GM23248 (cell line): ENCODE results near the gene CYGB. TPM values are rescaled to one million over a fixed set of nuclear protein-coding genes. Genes with fewer than 3 reads are reported as not detected.
"Not testable (repeated sequence)": the region's sequence is repeated elsewhere in the genome, so short reads cannot be mapped to it uniquely, and the experiment has no call there.

ENCODE experiments used
- DNase-seq: peaks from one replicate; pipeline ENCODE4 v3.0.0-alpha.2; 2015
- H2AFZ ChIP-seq: fragments of 200-600 bp; sonication (generic); 2 replicates; pipeline ENCODE4 v1.6.1; 2016; ENCODE audit warnings: antibody characterized with exemption
- H3F3A ChIP-seq: fragments of 200-600 bp; sonication (generic); 2 replicates; pipeline ENCODE4 v1.6.1; 2016; ENCODE audit warnings: mild to moderate bottlenecking, antibody characterized with exemption, mixed run types; ENCODE audit not compliant: insufficient read depth
- H3K27ac ChIP-seq: fragments of 200-600 bp; sonication (generic); 2 replicates; pipeline ENCODE4 v1.5.1; 2016; ENCODE audit warnings: mild to moderate bottlenecking
- H3K27me3 ChIP-seq: fragments of 200-600 bp; sonication (generic); replicated peaks from 2 replicates; pipeline ENCODE4 v1.6.1; 2016; ENCODE audit warnings: mild to moderate bottlenecking; ENCODE audit not compliant: insufficient read depth
- H3K36me3 ChIP-seq: fragments of 200-600 bp; sonication (generic); 2 replicates; pipeline ENCODE4 v1.6.1; 2016; ENCODE audit warnings: low read depth, mild to moderate bottlenecking
- H3K4me1 ChIP-seq: fragments of 200-600 bp; sonication (generic); 2 replicates; pipeline ENCODE4 v1.6.1; 2016; ENCODE audit warnings: mild to moderate bottlenecking; ENCODE audit not compliant: insufficient read depth
- H3K4me2 ChIP-seq: fragments of 200-600 bp; sonication (generic); one replicate; pipeline ENCODE4 v1.6.1; 2016; ENCODE audit warnings: mild to moderate bottlenecking; ENCODE audit not compliant: unreplicated experiment
- H3K4me3 ChIP-seq: fragments of 200-600 bp; sonication (generic); 2 replicates; pipeline ENCODE4 v1.5.1; 2016; ENCODE audit warnings: mild to moderate bottlenecking
- H3K79me2 ChIP-seq: fragments of 200-600 bp; sonication (generic); 2 replicates; pipeline ENCODE4 v1.6.1; 2016; ENCODE audit warnings: mild to moderate bottlenecking; ENCODE audit not compliant: insufficient read depth
- H3K9ac ChIP-seq: fragments of 200-600 bp; sonication (generic); 2 replicates; pipeline ENCODE4 v1.6.1; 2016; ENCODE audit warnings: mild to moderate bottlenecking
- H3K9me2 ChIP-seq: fragments of 200-600 bp; sonication (generic); 2 replicates; pipeline ENCODE4 v1.6.1; 2016; ENCODE audit warnings: mixed run types, mild to moderate bottlenecking, moderate library complexity; ENCODE audit not compliant: insufficient read depth
- H3K9me3 ChIP-seq: fragments of 200-600 bp; sonication (generic); one replicate; pipeline ENCODE4 v1.6.1; 2017; ENCODE audit warnings: low read depth
- H4K20me1 ChIP-seq: fragments of 200-600 bp; sonication (generic); 2 replicates; pipeline ENCODE4 v1.6.0; 2016; ENCODE audit not compliant: insufficient read depth
- EZH2 ChIP-seq: fragments of 200-600 bp; sonication (generic); IDR thresholded peaks from 2 replicates; pipeline ENCODE4 v1.6.1; 2018; ENCODE audit warnings: antibody characterized with exemption, mild to moderate bottlenecking; ENCODE audit not compliant: insufficient read depth, poor library complexity, severe bottlenecking
- EZH2phosphoT487 ChIP-seq: fragments of 200-600 bp; sonication (generic); IDR thresholded peaks from 2 replicates; pipeline ENCODE4 v1.6.1; 2018; ENCODE audit warnings: antibody characterized with exemption, moderate library complexity, mild to moderate bottlenecking, low read depth; ENCODE audit not compliant: insufficient read depth
- WGBS, 2 experiments: methylation state at CpG; one replicate each; pipeline ENCODE4 v1.1.6; 2015 to 2017; ENCODE audit warnings: low lambda C conversion rate in 2 of 2, low coverage in 1 of 2; ENCODE audit errors: missing lambda C conversion rate in 2 of 2; 5-methylcytosine and 5-hydroxymethylcytosine counted together
- in situ Hi-C: fragments of 300-500 bp; cut with MboI; formaldehyde crosslinking; loops from 2 replicates; pipeline ENCODE4 v1.15.0; 2020
- polyA plus RNA-seq: library from polyadenylated mRNA; unstranded; fragments of >200 nt; fragmentation: Nextera tagmentation; extraction: Ambion mirVana; gene quantifications from 2 replicates; pipeline ENCODE4 v1.2.1, GENCODE V29; 2016
- total RNA-seq: library from RNA; depleted of rRNA; stranded (reverse); fragments of >200 nt; shearing (Covaris generic); gene quantifications from 2 replicates; pipeline ENCODE4 v1.2.3, GENCODE V29; 2014

The CYGB gene
- total and polyA plus RNA-seq, 2 experiments from 2014 or later, result 1.1 to 8.3 TPM

GRCh38 chr17:76528528-76529223, 8.8 kb downstream of the CYGB start:
- no peaks in the 10 kb centered on the region for H3K36me3 ChIP-seq
- peaks cover 5% of the 10 kb centered on the region; the same call in 1 of the 2 replicates for H3F3A ChIP-seq
- peak overlapping the region; percentile 82 for H3K9ac ChIP-seq
- H3K4me1 ChIP-seq, result peaks cover 32% of the 10 kb centered on the region
- peak overlapping the region; percentile 61 for H2AFZ ChIP-seq
- H3K79me2 ChIP-seq, result no peaks in the 10 kb centered on the region
- in situ Hi-C loops, result no loop called here
- no peaks in the 10 kb centered on the region for H3K9me2 ChIP-seq
- no peak for TF ChIP-seq EZH2
- TF ChIP-seq EZH2phosphoT487, result no peak
- DNase-seq, result peak; percentile 71
- H4K20me1 ChIP-seq, result no peaks in the 10 kb centered on the region
- WGBS, 2 experiments, result 41 to 42% methylated on average over 28 to 31 of the region's 31 CpGs
- H3K27ac ChIP-seq, result peak overlapping the region; percentile 94
- no peak overlapping the region for H3K4me3 ChIP-seq
- H3K27me3 ChIP-seq, result no peaks in the 10 kb centered on the region
- no peaks in the 10 kb centered on the region for H3K9me3 ChIP-seq
- H3K4me2 ChIP-seq, result peak overlapping the region; percentile 53

DNA sequence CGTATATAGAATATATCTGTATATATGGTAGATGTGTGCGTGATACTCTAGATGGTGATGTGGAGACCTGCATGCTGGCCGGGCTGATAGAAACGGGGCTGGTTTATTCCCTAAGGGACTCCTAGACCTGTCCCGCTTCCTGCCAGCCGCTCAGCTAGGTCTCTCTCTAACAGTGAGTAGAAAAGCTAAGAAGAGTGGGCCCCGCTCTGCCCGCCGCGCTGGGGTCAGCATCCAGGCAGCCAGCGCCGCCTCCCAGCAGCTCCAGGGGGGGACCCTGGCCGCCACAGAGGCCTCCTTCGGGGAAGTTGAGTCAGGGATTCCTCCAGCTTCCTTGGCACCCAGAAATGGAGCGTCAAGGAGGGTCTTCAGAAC, 9.4 kb downstream of the CYGB start:
- no peaks in the 10 kb centered on the region for H3K9me2 ChIP-seq
- WGBS, 2 experiments, result 92 to 93% methylated on average over 15 of the region's 15 CpGs
- in situ Hi-C loops, result no loop called here

GRCh38 chr17:76527430-76528111, 9.9 kb downstream of the CYGB start:
- Histone ChIP-seq H3K27me3 (no peaks in the 10 kb centered on the region), H3F3A (peaks cover 5% of the 10 kb centered on the region; the same call in 1 of the 2 replicates), H4K20me1 (no peaks in the 10 kb centered on the region), H3K79me2 (no peaks in the 10 kb centered on the region), H3K9ac (no peak overlapping the region), H3K4me2 (no peak overlapping the region), H3K4me3 (no peak overlapping the region), H3K36me3 (no peaks in the 10 kb centered on the region), H3K4me1 (peaks cover 32% of the 10 kb centered on the region), H3K27ac (no peak overlapping the region), H3K9me2 (no peaks in the 10 kb centered on the region), H2AFZ (no peak overlapping the region), H3K9me3 (no peaks in the 10 kb centered on the region)
- in situ Hi-C loops, result no loop called here
- DNase-seq, result no peak
- 87% methylated on average over 15 to 26 of the region's 26 CpGs for WGBS, 2 experiments
- TF ChIP-seq EZH2phosphoT487 (no peak), EZH2 (no peak)

More for the DNA sequence above, 9.4 kb downstream of the CYGB start:
- Histone ChIP-seq H3K4me2 (no peak overlapping the region), H2AFZ (peak overlapping the region; percentile 61; the same call in 1 of the 2 replicates), H3K9ac (peak overlapping the region; percentile 82; the same call in 1 of the 2 replicates), H4K20me1 (no peaks in the 10 kb centered on the region), H3K36me3 (no peaks in the 10 kb centered on the region), H3K27me3 (no peaks in the 10 kb centered on the region), H3K27ac (peak overlapping the region; percentile 94), H3K79me2 (no peaks in the 10 kb centered on the region), H3K4me3 (no peak overlapping the region), H3K9me3 (no peaks in the 10 kb centered on the region), H3F3A (peaks cover 5% of the 10 kb centered on the region; the same call in 1 of the 2 replicates), H3K4me1 (peaks cover 32% of the 10 kb centered on the region)
- TF ChIP-seq EZH2 (no peak), EZH2phosphoT487 (no peak)
- DNase-seq, result no peak

- in situ Hi-C loops, H3K36me3 ChIP-seq, H3F3A ChIP-seq, H3K4me2 ChIP-seq, H3K9me3 ChIP-seq, H3K9ac ChIP-seq, H3K79me2 ChIP-seq, H4K20me1 ChIP-seq, DNase-seq, H3K27ac ChIP-seq, H2AFZ ChIP-seq, H3K27me3 ChIP-seq, H3K9me2 ChIP-seq, H3K4me3 ChIP-seq: not testable (repeated sequence)
- WGBS, 2 experiments, result 78 to 81% methylated on average over 4 to 9 of the region's 9 CpGs
- peaks cover 32% of the 10 kb centered on the region for H3K4me1 ChIP-seq
Measured at GRCh38 chr17:76527016-76527415, 10.5 kb downstream of the CYGB start.

- H4K20me1 ChIP-seq, H3K9me2 ChIP-seq, H3K9me3 ChIP-seq, H3K4me2 ChIP-seq, H3K79me2 ChIP-seq, H3K36me3 ChIP-seq, H3K27ac ChIP-seq, H3K27me3 ChIP-seq, H2AFZ ChIP-seq, H3K4me3 ChIP-seq, in situ Hi-C loops, H3F3A ChIP-seq, DNase-seq: not testable (repeated sequence)
- H3K9ac ChIP-seq, result peak overlapping the region; percentile 55
- peaks cover 27% of the 10 kb centered on the region for H3K4me1 ChIP-seq
- WGBS, 2 experiments, result 87 to 92% methylated on average over 8 of the region's 8 CpGs
Measured at GRCh38 chr17:76525513-76525833, 12.0 kb downstream of the CYGB start.
